IMR-90 (cell line): ENCODE results near the gene SEPHS2. TPM values are rescaled to one million over a fixed set of nuclear protein-coding genes. Genes with fewer than 3 reads are reported as not detected.

Experiments
- ATAC-seq: fragments of 200-7000 bp; cut with Tn5 transposase; 2 replicates; pipeline ENCODE4 v1.9.1; 2020; ENCODE audit warnings: low read depth, mild to moderate bottlenecking, moderate library complexity
- BruUV-seq: library from RNA; stranded (reverse); fragments of 400-500 nt; replicated peaks from 2 replicates; lab custom pipeline; 2021; lab: Mats Ljungman, UMichigan
- CTCF ChIA-PET: fragments of 300-600 bp; formaldehyde crosslinking; extraction: SDS; loops from one replicate; lab custom pipeline; 2021; ENCODE audit warnings: antibody characterized with exemption; lab: Yijun Ruan, JAX
- POLR2A ChIA-PET: fragments of 300-600 bp; sonication (Branson Sonifier 250); formaldehyde crosslinking; loops from one replicate; lab custom pipeline; 2022; ENCODE audit warnings: antibody characterized with exemption; ENCODE audit not compliant: unreplicated experiment; lab: Charles Lee
- DNase-seq: peaks from one replicate; pipeline ENCODE4 v3.0.0; 2013
- H2AFZ ChIP-seq: replicated peaks from 2 replicates; pipeline ENCODE3; 2013; ENCODE audit warnings: low read length, mild to moderate bottlenecking; ENCODE audit not compliant: poor library complexity
- H2AK5ac ChIP-seq: 2 replicates; pipeline ENCODE4 v1.6.1; 2013; ENCODE audit warnings: low read depth, low read length, inconsistent platforms
- H2AK9ac ChIP-seq: replicated peaks from 2 replicates; pipeline ENCODE3; 2013; ENCODE audit warnings: mild to moderate bottlenecking, low read depth, low read length, moderate library complexity; ENCODE audit not compliant: poor library complexity
- H2BK120ac ChIP-seq: 2 replicates; pipeline ENCODE4 v1.6.1; 2013; ENCODE audit warnings: low read depth, low read length, inconsistent platforms
- H2BK15ac ChIP-seq: 3 replicates; pipeline ENCODE4 v1.6.1; 2013; ENCODE audit warnings: low read depth, low read length, inconsistent platforms
- H2BK20ac ChIP-seq: 2 replicates; pipeline ENCODE4 v1.6.1; 2013; ENCODE audit warnings: low read depth, mild to moderate bottlenecking, inconsistent platforms, low read length, moderate library complexity
- H2BK5ac ChIP-seq: 2 replicates; pipeline ENCODE4 v1.6.1; 2013; ENCODE audit warnings: mild to moderate bottlenecking, low read depth, low read length, inconsistent platforms; ENCODE audit not compliant: poor library complexity, severe bottlenecking
- H3K14ac ChIP-seq: replicated peaks from 2 replicates; pipeline ENCODE4 v1.6.1; 2013; ENCODE audit warnings: low read depth, low read length, inconsistent platforms
- H3K18ac ChIP-seq: 2 replicates; pipeline ENCODE4 v1.6.1; 2013; ENCODE audit warnings: low read depth, low read length, control low read depth
- H3K23ac ChIP-seq: 2 replicates; pipeline ENCODE4 v1.6.1; 2013; ENCODE audit warnings: low read depth, low read length, inconsistent platforms
- H3K27ac ChIP-seq: 2 replicates; pipeline ENCODE4 v1.5.1; 2013; ENCODE audit warnings: mild to moderate bottlenecking, control low read depth, low read length; ENCODE audit not compliant: insufficient read depth
- H3K27me3 ChIP-seq: 2 replicates; pipeline ENCODE4 v1.6.1; 2013; ENCODE audit warnings: low read length; ENCODE audit not compliant: control insufficient read depth, insufficient read depth
- H3K36me3 ChIP-seq: 2 replicates; pipeline ENCODE4 v1.6.1; 2013; ENCODE audit warnings: low read length, mixed read lengths; ENCODE audit not compliant: control insufficient read depth, insufficient read depth
- H3K4ac ChIP-seq: 2 replicates; pipeline ENCODE4 v1.6.1; 2013; ENCODE audit warnings: low read depth, low read length, inconsistent platforms
- H3K4me1 ChIP-seq: 2 replicates; pipeline ENCODE4 v1.6.1; 2013; ENCODE audit warnings: low read length, mixed read lengths; ENCODE audit not compliant: control insufficient read depth, insufficient read depth
- H3K4me2 ChIP-seq: 2 replicates; pipeline ENCODE4 v1.6.1; 2013; ENCODE audit warnings: low read depth, mild to moderate bottlenecking, control low read depth, low read length, moderate library complexity
- H3K4me3 ChIP-seq: 2 replicates; pipeline ENCODE4 v1.5.1; 2013; ENCODE audit warnings: low read depth, mild to moderate bottlenecking, control low read depth, low read length, moderate library complexity; ENCODE audit not compliant: insufficient read depth
- H3K56ac ChIP-seq: 2 replicates; pipeline ENCODE4 v1.6.1; 2013; ENCODE audit warnings: low read length, inconsistent platforms; ENCODE audit not compliant: insufficient read depth; ENCODE audit errors: extremely low read depth
- H3K79me1 ChIP-seq, 2 experiments: 2 replicates each; pipeline ENCODE4 v1.6.1; 2013; ENCODE audit warnings: low read length in 2 of 2, inconsistent platforms in 1 of 2, low read depth in 1 of 2
- H3K9ac ChIP-seq: 2 replicates; pipeline ENCODE4 v1.6.1; 2013; ENCODE audit warnings: low read depth, low read length, control low read depth
- H3K9me1 ChIP-seq: 2 replicates; pipeline ENCODE4 v1.6.1; 2013; ENCODE audit warnings: low read length, inconsistent platforms; ENCODE audit not compliant: insufficient read depth
- H3K9me3 ChIP-seq: 2 replicates; pipeline ENCODE4 v1.6.1; 2013; ENCODE audit warnings: low read length; ENCODE audit not compliant: control insufficient read depth, insufficient read depth
- H4K20me1 ChIP-seq: 2 replicates; pipeline ENCODE4 v1.6.1; 2013; ENCODE audit warnings: low read length, inconsistent platforms; ENCODE audit not compliant: insufficient read depth
- H4K5ac ChIP-seq: 2 replicates; pipeline ENCODE4 v1.6.1; 2013; ENCODE audit warnings: mild to moderate bottlenecking, low read depth, low read length, control low read depth
- H4K8ac ChIP-seq, 2 experiments: 2 replicates each; pipeline ENCODE4 v1.6.1; 2013; ENCODE audit warnings: low read depth in 2 of 2, low read length in 2 of 2, control low read depth in 1 of 2, inconsistent platforms in 1 of 2
- H4K91ac ChIP-seq: 2 replicates; pipeline ENCODE4 v1.6.1; 2013; ENCODE audit warnings: low read depth, low read length, inconsistent platforms; ENCODE audit not compliant: insufficient read depth
- BHLHE40 ChIP-seq: fragments of 150-350 bp; IDR thresholded peaks from 2 replicates; pipeline ENCODE4 v1.6.1; 2016; ENCODE audit warnings: mild to moderate bottlenecking, low read depth, low read length
- CHD1 ChIP-seq: IDR thresholded peaks from 2 replicates; pipeline ENCODE4 v1.6.1; 2012; ENCODE audit warnings: low read depth, low read length, improper control_type of control experiment
- CTCF ChIP-seq: conservative IDR thresholded peaks from 2 replicates; pipeline ENCODE4 v1.5.1; 2012; ENCODE audit warnings: mild to moderate bottlenecking, low read depth, low read length, improper control_type of control experiment
- FOS ChIP-seq: fragments of 150-350 bp; IDR thresholded peaks from 2 replicates; pipeline ENCODE4 v1.6.1; 2016; ENCODE audit warnings: low read depth, low read length
- MAFK ChIP-seq: IDR thresholded peaks from 2 replicates; pipeline ENCODE4 v1.6.1; 2012; ENCODE audit warnings: low read depth, low read length, improper control_type of control experiment
- MAZ ChIP-seq: IDR thresholded peaks from 2 replicates; pipeline ENCODE4 v1.6.1; 2012; ENCODE audit warnings: low read depth, mild to moderate bottlenecking, low read length, improper control_type of control experiment, moderate library complexity, borderline replicate concordance
- MXI1 ChIP-seq: IDR thresholded peaks from 2 replicates; pipeline ENCODE4 v1.6.1; 2012; ENCODE audit warnings: low read depth, mild to moderate bottlenecking, low read length, moderate library complexity, borderline replicate concordance
- POLR2A ChIP-seq: IDR thresholded peaks from 2 replicates; pipeline ENCODE4 v1.6.1; 2012; ENCODE audit warnings: mild to moderate bottlenecking, low read depth, low read length
- RAD21 ChIP-seq: IDR thresholded peaks from 2 replicates; pipeline ENCODE4 v1.6.1; 2012; ENCODE audit warnings: low read length, improper control_type of control experiment
- RCOR1 ChIP-seq: IDR thresholded peaks from 2 replicates; pipeline ENCODE4 v1.6.1; 2012; ENCODE audit warnings: mild to moderate bottlenecking, low read length, improper control_type of control experiment; ENCODE audit not compliant: insufficient replicate concordance
- RFX5 ChIP-seq: IDR thresholded peaks from 2 replicates; pipeline ENCODE4 v1.8.0; 2012; ENCODE audit warnings: low read depth, mild to moderate bottlenecking, low read length, moderate library complexity
- WGBS, 2 experiments: methylation state at CpG; one replicate each; pipeline versions ENCODE4 v1.1.5 to v1.1.7; 2013; ENCODE audit warnings: missing lambda C conversion rate in 2 of 2; ENCODE audit not compliant: insufficient read length in 1 of 2; ENCODE audit errors: extremely low coverage in 2 of 2; 5-methylcytosine and 5-hydroxymethylcytosine counted together
- dilution Hi-C: fragments of 300-500 bp; cut with HindIII; formaldehyde crosslinking; loops from one replicate; pipeline ENCODE4 v1.14.3; 2018; ENCODE audit warnings: low sequenced_read_pairs; ENCODE audit not compliant: unreplicated experiment
- in situ Hi-C: fragments of 300-500 bp; cut with MboI; formaldehyde crosslinking; loops from 3 replicates; pipeline ENCODE4 v1.14.3; 2019; ENCODE audit warnings: low sequenced_read_pairs, inconsistent platforms, mixed read lengths
- intact Hi-C: fragments of 100-400 bp; cut with micrococcal nuclease; formaldehyde crosslinking; loops from 2 replicates; pipeline ENCODE4 v1.10.0; 2022
- polyA plus RNA-seq, 3 experiments: library from polyadenylated mRNA; depleted of rRNA; stranded (reverse); fragments of >200 nt; gene quantifications; 2 replicates each; pipeline ENCODE4 v1.2.3, GENCODE V29; 2012; ENCODE audit warnings: low replicate concordance in 1 of 3
- total RNA-seq: library from RNA; depleted of rRNA; stranded (reverse); fragments of >200 nt; gene quantifications from 2 replicates; pipeline ENCODE4 v1.2.3, GENCODE V29; 2012
- TF ChIP-seq, protein P1 (sequence below): fragments of 150-350 bp; IDR thresholded peaks from 2 replicates; pipeline ENCODE4 v1.6.1; 2017; ENCODE audit warnings: mild to moderate bottlenecking, antibody characterized with exemption, low read length, low read depth
- TF ChIP-seq, protein P2 (sequence below): fragments of 150-350 bp; IDR thresholded peaks from 2 replicates; pipeline ENCODE4 v1.6.1; 2016; ENCODE audit warnings: low read depth, mild to moderate bottlenecking, low read length, moderate library complexity, borderline replicate concordance

Gene SEPHS2
- total and polyA plus RNA-seq, 2 of the 4 experiments (the other 2 are of a cell fraction): 10.4 to 31.4 TPM

DNA sequence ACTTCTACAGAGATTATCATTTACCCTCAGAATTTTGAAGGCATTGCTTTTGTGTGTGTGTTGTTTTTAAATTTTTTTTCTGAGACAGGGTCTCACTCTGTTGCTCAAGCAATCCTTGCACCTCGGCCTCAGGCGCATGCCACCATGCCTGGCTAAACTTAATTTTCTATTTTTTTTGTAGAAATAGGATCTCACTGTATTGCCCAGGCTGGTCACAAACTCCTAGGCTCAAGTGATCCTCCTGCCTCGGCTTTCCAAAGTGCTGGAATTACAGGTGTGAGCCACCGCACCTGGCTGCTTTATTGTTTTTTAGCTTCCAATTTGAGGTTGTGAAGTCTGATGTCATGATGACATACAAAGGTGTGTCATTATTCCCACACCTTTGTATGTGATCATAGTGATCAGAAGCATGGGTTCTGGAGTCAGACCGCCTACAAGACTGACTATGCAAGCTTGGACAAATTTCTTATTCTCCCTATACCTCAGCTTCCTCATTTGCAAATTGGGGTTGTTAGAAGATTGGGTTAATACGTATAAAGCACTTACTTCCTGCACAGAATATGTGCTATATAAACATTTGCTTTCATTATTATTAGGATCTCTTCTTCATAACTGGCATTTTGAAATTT, 5.8 kb downstream of the SEPHS2 start:
- H2BK5ac ChIP-seq: no peak overlapping the region
- H3K4me3 ChIP-seq: no peak overlapping the region
- no peak overlapping the region for H2BK120ac ChIP-seq
- no peak overlapping the region for H3K4ac ChIP-seq
- H4K20me1 ChIP-seq: 0 out of 2 replicates have a peak, but pooled peaks cover 4% of the 10 kb centered on the region
- H3K56ac ChIP-seq: no peak overlapping the region
- H3K9me3 ChIP-seq: 0 out of 2 replicates have a peak, but pooled peaks cover 3% of the 10 kb centered on the region
- BruUV-seq: no TSS peak
- H3K4me1 ChIP-seq: peaks cover 2% of the 10 kb centered on the region
- intact Hi-C loops (no loop called here), in situ Hi-C loops (no loop called here), dilution Hi-C loops (no loop called here)
- no peak overlapping the region for H3K14ac ChIP-seq
- H3K36me3 ChIP-seq: peaks cover 9% of the 10 kb centered on the region
- WGBS, 2 experiments: no CpG with 5 or more reads among the region's 6 CpGs
- ChIA-PET CTCF (no interaction called here), POLR2A (no interaction called here)
- no peak overlapping the region for H4K91ac ChIP-seq
- H4K5ac ChIP-seq: no peak overlapping the region
- H2AK5ac ChIP-seq: no peak overlapping the region
- H3K4me2 ChIP-seq: no peak overlapping the region
- DNase-seq: no peak
- no peak for ATAC-seq
- no peak overlapping the region for H3K18ac ChIP-seq
- H3K23ac ChIP-seq: no peak overlapping the region
- H3K9ac ChIP-seq: no peak overlapping the region
- TF ChIP-seq MAZ: no peak
- TF ChIP-seq POLR2A: no peak
- no peak for TF ChIP-seq CHD1
- no peak for TF ChIP-seq BHLHE40
- no peak for TF ChIP-seq RAD21
- no peak for TF ChIP-seq RFX5
- TF ChIP-seq, protein P1, sequence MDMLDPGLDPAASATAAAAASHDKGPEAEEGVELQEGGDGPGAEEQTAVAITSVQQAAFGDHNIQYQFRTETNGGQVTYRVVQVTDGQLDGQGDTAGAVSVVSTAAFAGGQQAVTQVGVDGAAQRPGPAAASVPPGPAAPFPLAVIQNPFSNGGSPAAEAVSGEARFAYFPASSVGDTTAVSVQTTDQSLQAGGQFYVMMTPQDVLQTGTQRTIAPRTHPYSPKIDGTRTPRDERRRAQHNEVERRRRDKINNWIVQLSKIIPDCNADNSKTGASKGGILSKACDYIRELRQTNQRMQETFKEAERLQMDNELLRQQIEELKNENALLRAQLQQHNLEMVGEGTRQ: no peak
- no peak for TF ChIP-seq MAFK
- TF ChIP-seq FOS: no peak
- no peak for TF ChIP-seq MXI1
- TF ChIP-seq, protein P2, sequence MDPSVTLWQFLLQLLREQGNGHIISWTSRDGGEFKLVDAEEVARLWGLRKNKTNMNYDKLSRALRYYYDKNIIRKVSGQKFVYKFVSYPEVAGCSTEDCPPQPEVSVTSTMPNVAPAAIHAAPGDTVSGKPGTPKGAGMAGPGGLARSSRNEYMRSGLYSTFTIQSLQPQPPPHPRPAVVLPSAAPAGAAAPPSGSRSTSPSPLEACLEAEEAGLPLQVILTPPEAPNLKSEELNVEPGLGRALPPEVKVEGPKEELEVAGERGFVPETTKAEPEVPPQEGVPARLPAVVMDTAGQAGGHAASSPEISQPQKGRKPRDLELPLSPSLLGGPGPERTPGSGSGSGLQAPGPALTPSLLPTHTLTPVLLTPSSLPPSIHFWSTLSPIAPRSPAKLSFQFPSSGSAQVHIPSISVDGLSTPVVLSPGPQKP: no peak
- TF ChIP-seq CTCF: no peak
- no peak for TF ChIP-seq RCOR1
- no peak overlapping the region for H2BK20ac ChIP-seq
- no peak overlapping the region for H3K27ac ChIP-seq
- H3K27me3 ChIP-seq: peaks cover 10% of the 10 kb centered on the region; the same call in 1 of the 2 replicates
- H3K9me1 ChIP-seq: peaks cover 4% of the 10 kb centered on the region
- H3K79me1 ChIP-seq: peaks cover 9 to 18% of the 10 kb centered on the region in 2 experiments
- no peak overlapping the region for H2BK15ac ChIP-seq
- H2AFZ ChIP-seq: no peak overlapping the region
- H2AK9ac ChIP-seq: no peak overlapping the region
- H4K8ac ChIP-seq: no peak overlapping the region
